Stomach (tissue), 9 donors: ENCODE results near the gene C4orf50. TPM values are rescaled to one million over a fixed set of nuclear protein-coding genes. Genes with fewer than 3 reads are reported as not detected.

ENCODE experiments used
- DNase-seq, 2 donors: peaks; one replicate each; pipeline versions ENCODE4 v3.0.0 to v3.0.0-alpha.2; 2013 to 2019
- H3K27ac ChIP-seq, 5 donors: fragments of 200-600 bp in 4 of 5; sonication (generic) in 4 of 5; one replicate each; pipeline ENCODE4 v1.5.1; 2013 to 2019; ENCODE audit warnings: mild to moderate bottlenecking in 1 of 5, moderate library complexity in 1 of 5
- H3K27me3 ChIP-seq, 3 donors: fragments of 200-600 bp; sonication (generic); one replicate each; pipeline ENCODE4 v1.5.1; 2017 to 2019; ENCODE audit warnings: mixed run types in 1 of 3
- H3K36me3 ChIP-seq, 4 donors: fragments of 200-600 bp; sonication (generic); 1 replicate in 3 of 4; 2 replicates in 1 of 4; pipeline ENCODE4 v1.5.1; 2016 to 2019
- H3K4me1 ChIP-seq, 4 donors: fragments of 200-600 bp; sonication (generic); one replicate each; pipeline ENCODE4 v1.5.1; 2016 to 2019
- H3K4me3 ChIP-seq, 4 donors: fragments of 200-600 bp; sonication (generic) in 3 of 4; one replicate each; pipeline ENCODE4 v1.5.1; 2016 to 2019; ENCODE audit warnings: mild to moderate bottlenecking in 1 of 4
- H3K9me3 ChIP-seq, 4 donors: fragments of 200-600 bp; sonication (generic); one replicate each; pipeline ENCODE4 v1.5.1; 2016 to 2019
- EP300 ChIP-seq: sonication (generic); formaldehyde crosslinking; IDR thresholded peaks from one replicate; pipeline ENCODE4 v1.6.1; 2017; ENCODE audit warnings: antibody characterized with exemption
- POLR2A ChIP-seq, 4 donors: fragments of 450-650 bp; IDR thresholded peaks; one replicate each; pipeline ENCODE4 v1.6.1; 2016; ENCODE audit warnings: antibody characterized with exemption in 4 of 4, control low read depth in 2 of 4, mild to moderate bottlenecking in 1 of 4, moderate library complexity in 1 of 4
- POLR2AphosphoS5 ChIP-seq, 3 donors: sonication (generic); formaldehyde crosslinking; IDR thresholded peaks; one replicate each; pipeline ENCODE4 v1.6.1; 2016; ENCODE audit warnings: antibody characterized with exemption in 3 of 3
- WGBS, 5 donors: extraction: QIAGEN DNeasy Blood & Tissue Kit in 3 of 5; methylation state at CpG; one replicate each; pipeline versions ENCODE4 v1.1.5 to v1.1.7; 2013 to 2018; 5-methylcytosine and 5-hydroxymethylcytosine counted together
- intact Hi-C: fragments of 100-400 bp; cut with DNase I; formaldehyde crosslinking; loops from one replicate; pipeline ENCODE4 v1.15.1; 2023; ENCODE audit warnings: low total_unique reads
- polyA plus RNA-seq, 3 donors: library from polyadenylated mRNA; stranded (reverse); fragments of 200-250 nt; gene quantifications; one replicate each; pipeline ENCODE4 v1.2.3, GENCODE V29; 2013
- total RNA-seq, 5 donors: library from RNA; depleted of rRNA; stranded (reverse); fragments of >200 nt; gene quantifications; one replicate each; pipeline versions ENCODE4 v1.1.0 to v1.2.3, GENCODE V29; 2014 to 2016
- TF ChIP-seq, protein P1 (sequence below), 7 experiments: fragments of 450-650 bp in 4 of 7; fragments of 200-600 bp in 3 of 7; sonication (generic) in 3 of 7; IDR thresholded peaks; one replicate each; pipeline ENCODE4 v1.5.1; 2016 to 2019; ENCODE audit warnings: antibody characterized with exemption in 7 of 7, control low read depth in 2 of 7, mild to moderate bottlenecking in 1 of 7
- donor health status: healthy with polysubstance abuse.
- donor health status: Bipolar disorder and iron deficiency.
- donor health status: healthy.

Gene C4orf50
- total and polyA plus RNA-seq, 8 donors, result under 0.01 to 1.8 (median 0.85) TPM; not detected in 4

DNA sequence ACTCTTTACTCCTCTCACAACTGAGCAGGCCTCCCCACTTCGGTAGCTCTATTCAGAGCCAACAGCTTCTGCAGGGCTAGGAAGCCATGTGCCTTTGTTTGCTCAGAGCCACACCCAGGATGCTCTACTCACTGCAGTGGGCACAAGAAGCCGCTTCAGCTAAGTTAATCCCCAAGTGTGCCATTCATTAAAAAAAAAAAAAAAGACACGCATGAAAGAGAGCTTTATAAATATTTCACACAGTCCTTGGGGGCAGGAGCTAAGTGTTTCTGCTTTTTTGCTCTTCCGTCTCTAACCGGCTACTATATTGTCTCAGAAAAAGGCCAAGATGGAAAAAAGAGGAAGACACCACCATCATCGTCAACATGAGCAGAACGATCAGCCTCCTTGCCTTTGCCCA, 133.4 kb downstream of the C4orf50 start:
- Histone ChIP-seq H3K4me3 (no peak overlapping the region), H3K4me1 (peaks cover 13 to 22% (median 18%) of the 10 kb centered on the region in 4 donors), H3K36me3 (no peaks in the 10 kb centered on the region), H3K27me3 (peaks cover 21 to 88% (median 33%) of the 10 kb centered on the region in 3 donors), H3K27ac (no peak overlapping the region), H3K9me3 (no peaks in the 10 kb centered on the region)
- TF ChIP-seq, protein P1, sequence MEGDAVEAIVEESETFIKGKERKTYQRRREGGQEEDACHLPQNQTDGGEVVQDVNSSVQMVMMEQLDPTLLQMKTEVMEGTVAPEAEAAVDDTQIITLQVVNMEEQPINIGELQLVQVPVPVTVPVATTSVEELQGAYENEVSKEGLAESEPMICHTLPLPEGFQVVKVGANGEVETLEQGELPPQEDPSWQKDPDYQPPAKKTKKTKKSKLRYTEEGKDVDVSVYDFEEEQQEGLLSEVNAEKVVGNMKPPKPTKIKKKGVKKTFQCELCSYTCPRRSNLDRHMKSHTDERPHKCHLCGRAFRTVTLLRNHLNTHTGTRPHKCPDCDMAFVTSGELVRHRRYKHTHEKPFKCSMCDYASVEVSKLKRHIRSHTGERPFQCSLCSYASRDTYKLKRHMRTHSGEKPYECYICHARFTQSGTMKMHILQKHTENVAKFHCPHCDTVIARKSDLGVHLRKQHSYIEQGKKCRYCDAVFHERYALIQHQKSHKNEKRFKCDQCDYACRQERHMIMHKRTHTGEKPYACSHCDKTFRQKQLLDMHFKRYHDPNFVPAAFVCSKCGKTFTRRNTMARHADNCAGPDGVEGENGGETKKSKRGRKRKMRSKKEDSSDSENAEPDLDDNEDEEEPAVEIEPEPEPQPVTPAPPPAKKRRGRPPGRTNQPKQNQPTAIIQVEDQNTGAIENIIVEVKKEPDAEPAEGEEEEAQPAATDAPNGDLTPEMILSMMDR (IDR thresholded peaks at IDR 0.05), result no peak
- no peak for TF ChIP-seq POLR2AphosphoS5 (IDR thresholded peaks at IDR 0.05)
- no peak for TF ChIP-seq EP300
- TF ChIP-seq POLR2A (IDR thresholded peaks at IDR 0.05), result no peak
- no peak for DNase-seq
- intact Hi-C loops, result no loop called here
- 65 to 74% (median 70%) methylated on average over 7 of the region's 7 CpGs for WGBS, 5 donors

DNA sequence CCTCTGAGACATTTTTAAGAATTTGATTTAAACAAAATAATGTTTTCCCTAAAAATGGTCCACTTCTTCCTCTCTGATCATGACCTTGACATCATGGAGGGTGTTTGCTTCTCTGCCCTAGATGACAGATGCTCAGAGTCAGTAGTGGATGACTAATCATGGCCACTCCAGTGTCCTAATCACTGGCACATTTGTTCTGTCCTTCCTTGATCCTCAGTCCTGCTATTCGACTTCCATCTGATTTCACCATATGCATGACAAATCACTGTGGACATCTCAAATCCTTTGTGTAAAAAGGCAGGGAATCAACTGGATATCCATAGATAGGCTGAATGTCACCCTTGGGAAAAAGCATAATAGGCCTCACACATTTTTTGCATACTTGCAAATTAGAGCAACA, 134.3 kb downstream of the C4orf50 start:
- intact Hi-C loops, result no loop called here
- 62 to 80% (median 71%) methylated on average over 1 of the region's 1 CpG for WGBS, 5 donors
- Histone ChIP-seq H3K9me3 (no peaks in the 10 kb centered on the region), H3K4me1 (peaks cover 12 to 19% (median 17%) of the 10 kb centered on the region in 4 donors), H3K27ac (no peak overlapping the region), H3K4me3 (no peak overlapping the region), H3K27me3 (peaks cover 14 to 86% (median 24%) of the 10 kb centered on the region in 3 donors), H3K36me3 (no peaks in the 10 kb centered on the region)
- TF ChIP-seq POLR2AphosphoS5 (IDR thresholded peaks at IDR 0.05) (no peak), EP300 (no peak)
- TF ChIP-seq, protein P1 (IDR thresholded peaks at IDR 0.05), result no peak
- DNase-seq, result no peak

DNA sequence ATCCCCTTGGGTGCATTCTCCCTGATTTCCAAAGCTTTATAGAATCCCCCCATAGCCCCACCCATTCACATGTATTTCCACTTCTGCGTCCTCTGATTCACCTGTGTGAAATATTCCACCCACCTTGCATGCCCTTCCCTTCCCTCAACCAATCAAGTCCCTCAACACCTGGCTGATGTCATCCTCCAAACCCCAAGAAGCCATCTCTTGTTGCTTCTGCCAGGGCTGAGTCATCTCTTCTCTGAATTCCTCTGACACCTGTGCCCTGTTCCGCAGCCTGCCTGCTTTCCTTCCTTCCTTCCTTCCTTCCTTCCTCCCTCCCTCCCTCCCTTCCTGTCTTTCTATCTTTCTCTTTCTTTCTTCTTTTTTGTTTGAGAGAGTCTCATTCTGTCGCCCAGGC, 135.3 kb downstream of the C4orf50 start:
- DNase-seq, result no peak
- intact Hi-C loops, result no loop called here
- TF ChIP-seq POLR2AphosphoS5 (IDR thresholded peaks at IDR 0.05) (no peak), POLR2A (IDR thresholded peaks at IDR 0.05) (no peak), EP300 (no peak)
- TF ChIP-seq, protein P1 (IDR thresholded peaks at IDR 0.05), result no peak
- 75 to 86% (median 85%) methylated on average over 3 of the region's 3 CpGs for WGBS, 5 donors
- peaks cover 5 to 10% (median 8%) of the 10 kb centered on the region in 4 donors for H3K4me1 ChIP-seq
- H3K27ac ChIP-seq, result no peak overlapping the region
- H3K9me3 ChIP-seq, result no peaks in the 10 kb centered on the region
- H3K27me3 ChIP-seq, result peaks cover 10 to 78% (median 15%) of the 10 kb centered on the region in 3 donors
- no peaks in the 10 kb centered on the region for H3K36me3 ChIP-seq
- H3K4me3 ChIP-seq, result no peak overlapping the region

- intact Hi-C loops, result no loop called here
- H3K9me3 ChIP-seq, result peaks cover 0 to 6% (median 0%) of the 10 kb centered on the region in 4 donors
Observed at GRCh38 chr4:5881340-5881739, 136.9 kb downstream of the C4orf50 start.

More at GRCh38 chr4:5881340-5881739, 136.9 kb downstream of the C4orf50 start:
- H3K36me3 ChIP-seq, result no peaks in the 10 kb centered on the region
- no peak overlapping the region for H3K27ac ChIP-seq
- H3K27me3 ChIP-seq, result peaks cover 0 to 76% (median 0%) of the 10 kb centered on the region in 3 donors
- 14 to 30% (median 23%) methylated on average over 4 of the region's 4 CpGs for WGBS, 5 donors
- no peaks in the 10 kb centered on the region for H3K4me1 ChIP-seq
- no peak for DNase-seq
- H3K4me3 ChIP-seq, result no peak overlapping the region
- TF ChIP-seq POLR2A (IDR thresholded peaks at IDR 0.05) (no peak), POLR2AphosphoS5 (IDR thresholded peaks at IDR 0.05) (no peak), EP300 (no peak)
- TF ChIP-seq, protein P1 (IDR thresholded peaks at IDR 0.05), result no peak
